ENCODE data around the gene ANO10.

The ANO10 gene

GRCh38 chr3:43400781-43401730 is 220.8 kb downstream of the ANO10 start:
- H3K4me3 ChIP-seq (ENCODE audit: low read length), result no peak overlapping the region
- no peaks in the 10 kb centered on the region for H3K9me3 ChIP-seq (ENCODE audit: control insufficient read depth, insufficient read depth, low read length)
- no peak for DNase-seq (ENCODE audit: low read depth, low spot score)
- no peaks in the 10 kb centered on the region for H3K4me1 ChIP-seq (ENCODE audit: control insufficient read depth, insufficient read depth, low read length)
- no peaks in the 10 kb centered on the region for H3K36me3 ChIP-seq (ENCODE audit: control insufficient read depth, insufficient read depth, low read length)
- H3K27me3 ChIP-seq (ENCODE audit: control insufficient read depth, insufficient read depth, low read length), result no peaks in the 10 kb centered on the region
- H3K27ac ChIP-seq (ENCODE audit: low read length), result no peak overlapping the region
- no CpG with 5 or more reads among the region's 9 CpGs for WGBS (ENCODE audit: insufficient coverage, insufficient read length)

GRCh38 chr3:43400167-43400566 is 221.6 kb downstream of the ANO10 start:
- no CpG with 5 or more reads among the region's 1 CpG for WGBS (ENCODE audit: insufficient coverage, insufficient read length)

GRCh38 chr3:43399034-43399433 is 222.8 kb downstream of the ANO10 start:
- H3K9me3 ChIP-seq (ENCODE audit: control insufficient read depth, insufficient read depth, low read length), result no peaks in the 10 kb centered on the region
- H3K27ac ChIP-seq (ENCODE audit: low read length), result no peak overlapping the region
- no peaks in the 10 kb centered on the region for H3K27me3 ChIP-seq (ENCODE audit: control insufficient read depth, insufficient read depth, low read length)
- no peak overlapping the region for H3K4me3 ChIP-seq (ENCODE audit: low read length)
- no peak for DNase-seq (ENCODE audit: low read depth, low spot score)
- no CpG with 5 or more reads among the region's 6 CpGs for WGBS (ENCODE audit: insufficient coverage, insufficient read length)
- H3K36me3 ChIP-seq (ENCODE audit: control insufficient read depth, insufficient read depth, low read length), result no peaks in the 10 kb centered on the region
- no peaks in the 10 kb centered on the region for H3K4me1 ChIP-seq (ENCODE audit: control insufficient read depth, insufficient read depth, low read length)

More at GRCh38 chr3:43400167-43400566, 221.6 kb downstream of the ANO10 start:
- Histone ChIP-seq H3K36me3 (ENCODE audit: control insufficient read depth, insufficient read depth, low read length) (no peaks in the 10 kb centered on the region), H3K4me1 (ENCODE audit: control insufficient read depth, insufficient read depth, low read length) (no peaks in the 10 kb centered on the region), H3K4me3 (ENCODE audit: low read length) (no peak overlapping the region), H3K27ac (ENCODE audit: low read length) (no peak overlapping the region), H3K9me3 (ENCODE audit: control insufficient read depth, insufficient read depth, low read length) (no peaks in the 10 kb centered on the region), H3K27me3 (ENCODE audit: control insufficient read depth, insufficient read depth, low read length) (no peaks in the 10 kb centered on the region)
- no peak for DNase-seq (ENCODE audit: low read depth, low spot score)

GRCh38 chr3:43394041-43394554 is 227.7 kb downstream of the ANO10 start:
- Histone ChIP-seq H3K9me3 (ENCODE audit: control insufficient read depth, insufficient read depth, low read length) (no peaks in the 10 kb centered on the region), H3K36me3 (ENCODE audit: control insufficient read depth, insufficient read depth, low read length) (no peaks in the 10 kb centered on the region), H3K4me1 (ENCODE audit: control insufficient read depth, insufficient read depth, low read length) (no peaks in the 10 kb centered on the region; the same call in 1 of the 2 replicates), H3K27ac (ENCODE audit: low read length) (no peak overlapping the region), H3K4me3 (ENCODE audit: low read length) (no peak overlapping the region), H3K27me3 (ENCODE audit: control insufficient read depth, insufficient read depth, low read length) (no peaks in the 10 kb centered on the region)
- WGBS (ENCODE audit: insufficient coverage, insufficient read length), result no CpG with 5 or more reads among the region's 2 CpGs
- no peak for DNase-seq (ENCODE audit: low read depth, low spot score)

- Histone ChIP-seq H3K27me3 (ENCODE audit: control insufficient read depth, insufficient read depth, low read length) (no peaks in the 10 kb centered on the region), H3K27ac (ENCODE audit: low read length) (no peak overlapping the region), H3K4me1 (ENCODE audit: control insufficient read depth, insufficient read depth, low read length) (peaks cover 1% of the 10 kb centered on the region), H3K4me3 (ENCODE audit: low read length) (no peak overlapping the region), H3K9me3 (ENCODE audit: control insufficient read depth, insufficient read depth, low read length) (no peaks in the 10 kb centered on the region), H3K36me3 (ENCODE audit: control insufficient read depth, insufficient read depth, low read length) (no peaks in the 10 kb centered on the region)
- no peak for DNase-seq (ENCODE audit: low read depth, low spot score)
- no CpG with 5 or more reads among the region's 1 CpG for WGBS (ENCODE audit: insufficient coverage, insufficient read length)
Measured at GRCh38 chr3:43391621-43392020, 230.2 kb downstream of the ANO10 start.

- peaks cover 3% of the 10 kb centered on the region for H3K4me1 ChIP-seq (ENCODE audit: control insufficient read depth, insufficient read depth, low read length)
- H3K27me3 ChIP-seq (ENCODE audit: control insufficient read depth, insufficient read depth, low read length), result no peaks in the 10 kb centered on the region
- DNase-seq (ENCODE audit: low read depth, low spot score), result no peak
- H3K36me3 ChIP-seq (ENCODE audit: control insufficient read depth, insufficient read depth, low read length), result no peaks in the 10 kb centered on the region
- H3K4me3 ChIP-seq (ENCODE audit: low read length), result no peak overlapping the region
- no peak overlapping the region for H3K27ac ChIP-seq (ENCODE audit: low read length)
- WGBS (ENCODE audit: insufficient coverage, insufficient read length), result no CpG with 5 or more reads among the region's 1 CpG
- H3K9me3 ChIP-seq (ENCODE audit: control insufficient read depth, insufficient read depth, low read length), result no peaks in the 10 kb centered on the region
Measured at GRCh38 chr3:43390255-43390588, 231.6 kb downstream of the ANO10 start.

GRCh38 chr3:43389388-43390254 is 232.2 kb downstream of the ANO10 start:
- no peaks in the 10 kb centered on the region for H3K9me3 ChIP-seq (ENCODE audit: control insufficient read depth, insufficient read depth, low read length)
- H3K27me3 ChIP-seq (ENCODE audit: control insufficient read depth, insufficient read depth, low read length), result no peaks in the 10 kb centered on the region
- no peak for DNase-seq (ENCODE audit: low read depth, low spot score)
- no peaks in the 10 kb centered on the region for H3K36me3 ChIP-seq (ENCODE audit: control insufficient read depth, insufficient read depth, low read length)
- H3K4me3 ChIP-seq (ENCODE audit: low read length), result no peak overlapping the region
- no peak overlapping the region for H3K27ac ChIP-seq (ENCODE audit: low read length)
- WGBS (ENCODE audit: insufficient coverage, insufficient read length), result no CpG with 5 or more reads among the region's 10 CpGs
- peaks cover 3% of the 10 kb centered on the region for H3K4me1 ChIP-seq (ENCODE audit: control insufficient read depth, insufficient read depth, low read length)

GRCh38 chr3:43388915-43389314 is 232.9 kb downstream of the ANO10 start:
- Histone ChIP-seq H3K36me3 (ENCODE audit: control insufficient read depth, insufficient read depth, low read length) (no peaks in the 10 kb centered on the region), H3K27ac (ENCODE audit: low read length) (no peak overlapping the region), H3K4me1 (ENCODE audit: control insufficient read depth, insufficient read depth, low read length) (peaks cover 3% of the 10 kb centered on the region), H3K27me3 (ENCODE audit: control insufficient read depth, insufficient read depth, low read length) (no peaks in the 10 kb centered on the region), H3K4me3 (ENCODE audit: low read length) (no peak overlapping the region), H3K9me3 (ENCODE audit: control insufficient read depth, insufficient read depth, low read length) (no peaks in the 10 kb centered on the region)
- DNase-seq (ENCODE audit: low read depth, low spot score), result no peak

- WGBS (ENCODE audit: insufficient coverage, insufficient read length), result no CpG with 5 or more reads among the region's 5 CpGs
- no peak overlapping the region for H3K27ac ChIP-seq (ENCODE audit: low read length)
- peaks cover 3% of the 10 kb centered on the region for H3K4me1 ChIP-seq (ENCODE audit: control insufficient read depth, insufficient read depth, low read length)
- DNase-seq (ENCODE audit: low read depth, low spot score), result no peak
- no peaks in the 10 kb centered on the region for H3K9me3 ChIP-seq (ENCODE audit: control insufficient read depth, insufficient read depth, low read length)
- H3K36me3 ChIP-seq (ENCODE audit: control insufficient read depth, insufficient read depth, low read length), result no peaks in the 10 kb centered on the region
- no peaks in the 10 kb centered on the region for H3K27me3 ChIP-seq (ENCODE audit: control insufficient read depth, insufficient read depth, low read length)
- no peak overlapping the region for H3K4me3 ChIP-seq (ENCODE audit: low read length)
Measured at GRCh38 chr3:43388175-43388574, 233.6 kb downstream of the ANO10 start.

- H3K27me3 ChIP-seq (ENCODE audit: control insufficient read depth, insufficient read depth, low read length), result no peaks in the 10 kb centered on the region
- no peak overlapping the region for H3K4me3 ChIP-seq (ENCODE audit: low read length)
- no peaks in the 10 kb centered on the region for H3K9me3 ChIP-seq (ENCODE audit: control insufficient read depth, insufficient read depth, low read length)
- no CpG with 5 or more reads among the region's 3 CpGs for WGBS (ENCODE audit: insufficient coverage, insufficient read length)
- no peak for DNase-seq (ENCODE audit: low read depth, low spot score)
- H3K27ac ChIP-seq (ENCODE audit: low read length), result no peak overlapping the region
- no peaks in the 10 kb centered on the region for H3K4me1 ChIP-seq (ENCODE audit: control insufficient read depth, insufficient read depth, low read length)
- no peaks in the 10 kb centered on the region for H3K36me3 ChIP-seq (ENCODE audit: control insufficient read depth, insufficient read depth, low read length)
Measured at GRCh38 chr3:43379343-43379742, 242.5 kb downstream of the ANO10 start.
